HPDE6-E6E7 (cell line): Measurements from ENCODE around the gene SEMA5A.

Experiments
- DNase-seq: peaks from one replicate; pipeline ENCODE4 v3.0.0; 2011; ENCODE audit warnings: missing footprints; ENCODE audit errors: extremely low spot score

SEMA5A gene

GRCh38 chr5:9514968-9515367 is 30.9 kb downstream of the SEMA5A start:
- no peak for DNase-seq

- no peak for DNase-seq
These were observed 32.0 kb downstream of the SEMA5A start for GRCh38 chr5:9513827-9514226.

GRCh38 chr5:9512457-9512856 is 33.4 kb downstream of the SEMA5A start:
- DNase-seq: no peak

- no peak for DNase-seq
These were observed 37.9 kb downstream of the SEMA5A start for GRCh38 chr5:9507974-9508373.

- no peak for DNase-seq
These were observed 40.6 kb downstream of the SEMA5A start for GRCh38 chr5:9505225-9505624.

GRCh38 chr5:9502864-9503263 is 43.0 kb downstream of the SEMA5A start:
- DNase-seq: no peak

- DNase-seq: no peak
These were observed 43.6 kb downstream of the SEMA5A start for GRCh38 chr5:9502050-9502834.

GRCh38 chr5:9500625-9501024 is 45.2 kb downstream of the SEMA5A start:
- no peak for DNase-seq

- DNase-seq: no peak
These were observed 45.7 kb downstream of the SEMA5A start for GRCh38 chr5:9500193-9500592.

GRCh38 chr5:9499498-9499876 is 46.4 kb downstream of the SEMA5A start:
- no peak for DNase-seq

GRCh38 chr5:9498541-9499497 is 47.1 kb downstream of the SEMA5A start:
- peak; percentile 50 for DNase-seq

- DNase-seq: no peak
These were observed 48.5 kb downstream of the SEMA5A start for GRCh38 chr5:9497347-9497746.

- DNase-seq: no peak
These were observed 49.1 kb downstream of the SEMA5A start for GRCh38 chr5:9496801-9497200.

GRCh38 chr5:9495121-9495520 is 50.8 kb downstream of the SEMA5A start:
- no peak for DNase-seq

GRCh38 chr5:9494301-9494700 is 51.6 kb downstream of the SEMA5A start:
- DNase-seq: no peak

- no peak for DNase-seq
These were observed 55.3 kb downstream of the SEMA5A start for GRCh38 chr5:9490494-9491097.

- no peak for DNase-seq
These were observed 62.1 kb downstream of the SEMA5A start for GRCh38 chr5:9483779-9484178.

- no peak for DNase-seq
These were observed 62.6 kb downstream of the SEMA5A start for GRCh38 chr5:9483243-9483642.

GRCh38 chr5:9482381-9482780 is 63.5 kb downstream of the SEMA5A start:
- no peak for DNase-seq

GRCh38 chr5:9480499-9480898 is 65.4 kb downstream of the SEMA5A start:
- no peak for DNase-seq

GRCh38 chr5:9479990-9480389 is 65.9 kb downstream of the SEMA5A start:
- DNase-seq: no peak

- DNase-seq: no peak
These were observed 66.5 kb downstream of the SEMA5A start for GRCh38 chr5:9479361-9479760.
